HG03378 (cell line): ENCODE measurements around the gene IQSEC3.
"Not testable (repeated sequence)": the region's sequence is repeated elsewhere in the genome, so short reads cannot be mapped to it uniquely, and the experiment has no call there.

Source experiments
- ATAC-seq: cut with Tn5 transposase; IDR thresholded peaks from one replicate; pipeline ENCODE4 v1.9.1; 2021; ENCODE audit warnings: mild to moderate bottlenecking, moderate library complexity; ENCODE audit not compliant: unreplicated experiment

Gene IQSEC3

DNA sequence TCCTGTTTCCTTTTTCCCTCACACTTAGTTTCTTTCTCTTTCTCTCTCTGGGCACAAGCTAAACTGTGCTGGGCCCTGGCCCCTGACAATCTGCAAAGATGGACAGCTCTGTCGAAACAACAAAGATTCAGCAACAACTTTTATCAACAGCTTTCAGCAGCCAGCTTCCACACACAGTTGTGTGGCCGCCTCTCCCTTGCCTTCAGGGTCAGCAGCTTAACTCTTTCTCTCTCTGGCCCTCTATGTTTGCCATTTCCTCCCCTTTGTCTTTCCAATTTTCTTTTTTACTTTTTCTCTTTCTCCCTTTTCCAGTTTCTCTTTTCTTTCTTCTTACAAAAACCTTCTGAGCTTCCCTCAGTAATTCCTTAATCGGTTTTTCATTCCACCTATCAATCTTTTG is 43.3 kb downstream of the IQSEC3 start:
- ATAC-seq, result no peak

DNA sequence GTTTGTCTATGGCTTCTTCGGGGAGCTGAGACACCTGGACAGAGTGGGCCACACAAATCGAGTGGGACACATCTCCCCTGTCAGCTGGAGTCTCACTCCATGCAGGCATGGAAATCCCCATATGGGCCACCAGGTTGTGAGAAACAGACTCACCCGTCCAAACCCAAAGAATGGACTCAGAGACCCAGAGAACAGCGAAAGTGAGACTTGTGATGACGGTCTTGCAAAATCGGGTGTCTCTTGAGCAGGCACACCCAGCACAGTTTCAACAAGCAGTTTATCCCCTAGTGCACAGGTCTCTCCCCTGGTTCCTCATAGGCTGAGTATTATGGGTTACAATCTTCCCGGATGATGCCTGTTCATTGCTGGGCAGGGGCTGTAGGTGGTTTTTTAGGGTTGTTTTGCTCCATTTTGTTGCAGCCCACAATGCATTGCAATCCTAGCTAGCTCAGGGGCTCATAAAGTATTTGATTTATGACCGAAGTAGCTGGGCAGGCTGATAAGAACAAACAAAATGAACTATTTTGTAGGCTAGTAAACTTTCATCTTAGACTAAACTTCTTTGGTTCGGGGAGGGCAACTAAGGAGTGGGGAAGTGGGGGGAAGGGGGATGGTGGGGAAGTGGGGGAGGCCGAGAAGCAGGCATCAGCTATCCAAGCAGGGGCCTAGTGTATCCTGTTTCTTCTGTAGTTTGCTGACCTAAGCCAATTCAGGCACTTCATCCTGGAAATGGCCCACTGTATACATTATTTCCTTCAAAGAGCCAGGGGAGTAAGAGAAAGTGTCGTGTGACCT is 45.3 kb downstream of the IQSEC3 start:
- ATAC-seq, result no peak

DNA sequence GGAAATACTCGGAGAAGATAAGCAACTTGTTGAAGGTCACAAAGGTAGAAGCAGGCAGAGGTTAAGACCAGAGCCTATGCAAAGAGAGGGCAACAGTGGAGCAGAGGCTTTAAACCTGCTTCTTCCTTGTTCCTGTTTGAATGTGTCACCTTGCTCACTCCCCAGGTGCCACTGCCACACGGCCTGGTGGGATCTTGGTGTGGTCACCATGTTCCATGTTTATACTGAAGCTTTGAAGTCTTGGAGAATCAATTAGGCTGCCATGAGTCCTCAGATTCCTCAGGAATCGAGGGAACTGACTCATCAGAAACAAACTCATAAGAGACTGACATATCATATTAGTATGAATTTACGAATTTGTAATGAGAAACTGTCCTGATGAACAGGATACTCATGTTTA is 46.8 kb downstream of the IQSEC3 start:
- no peak for ATAC-seq

DNA sequence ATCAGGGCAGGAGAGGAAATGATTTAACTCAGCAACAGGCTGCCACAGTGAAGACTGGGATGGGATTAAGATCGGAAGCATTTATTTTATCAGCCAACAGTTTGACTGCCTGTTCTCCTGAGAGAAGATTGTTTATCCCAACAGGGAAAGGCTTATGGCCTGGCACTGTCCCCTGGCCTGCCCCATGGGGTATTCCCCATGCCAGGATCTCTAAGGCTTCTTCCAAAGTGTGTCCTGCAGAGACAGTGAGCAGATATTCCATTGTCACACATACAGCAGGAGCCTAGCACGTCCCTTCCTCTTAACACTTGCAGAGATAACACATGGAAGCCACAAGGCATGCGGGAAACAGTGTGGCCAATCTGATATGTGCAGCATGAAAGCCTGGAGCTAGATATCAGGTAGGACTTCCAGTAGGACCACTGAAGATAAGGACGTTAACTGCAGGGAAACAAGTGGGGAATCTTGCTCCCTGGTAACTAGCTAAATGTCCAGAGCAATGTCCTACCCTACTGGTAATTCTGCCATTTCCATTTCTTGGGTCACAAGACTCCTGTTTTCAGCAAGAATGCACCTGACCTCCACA is 48.2 kb downstream of the IQSEC3 start:
- ATAC-seq, result no peak

DNA sequence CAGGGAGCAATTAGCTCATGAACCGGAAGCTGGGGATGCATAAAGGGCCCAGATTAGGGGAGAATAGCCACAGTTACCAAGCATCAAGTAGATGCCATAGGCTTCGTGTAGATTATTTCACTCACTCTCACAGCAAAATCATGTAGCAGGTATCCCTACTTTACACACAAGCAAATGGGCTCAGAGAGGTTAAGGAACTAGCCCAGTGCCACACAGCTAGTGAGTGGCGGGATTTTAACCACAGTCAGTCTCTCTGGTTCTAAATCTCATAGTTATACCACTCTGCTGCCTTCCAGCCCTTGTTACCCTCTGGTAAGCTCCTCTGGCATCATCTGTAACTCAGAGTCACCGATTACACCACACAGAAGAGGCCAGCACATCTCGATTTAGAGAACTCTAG is 49.0 kb downstream of the IQSEC3 start:
- ATAC-seq, result no peak

DNA sequence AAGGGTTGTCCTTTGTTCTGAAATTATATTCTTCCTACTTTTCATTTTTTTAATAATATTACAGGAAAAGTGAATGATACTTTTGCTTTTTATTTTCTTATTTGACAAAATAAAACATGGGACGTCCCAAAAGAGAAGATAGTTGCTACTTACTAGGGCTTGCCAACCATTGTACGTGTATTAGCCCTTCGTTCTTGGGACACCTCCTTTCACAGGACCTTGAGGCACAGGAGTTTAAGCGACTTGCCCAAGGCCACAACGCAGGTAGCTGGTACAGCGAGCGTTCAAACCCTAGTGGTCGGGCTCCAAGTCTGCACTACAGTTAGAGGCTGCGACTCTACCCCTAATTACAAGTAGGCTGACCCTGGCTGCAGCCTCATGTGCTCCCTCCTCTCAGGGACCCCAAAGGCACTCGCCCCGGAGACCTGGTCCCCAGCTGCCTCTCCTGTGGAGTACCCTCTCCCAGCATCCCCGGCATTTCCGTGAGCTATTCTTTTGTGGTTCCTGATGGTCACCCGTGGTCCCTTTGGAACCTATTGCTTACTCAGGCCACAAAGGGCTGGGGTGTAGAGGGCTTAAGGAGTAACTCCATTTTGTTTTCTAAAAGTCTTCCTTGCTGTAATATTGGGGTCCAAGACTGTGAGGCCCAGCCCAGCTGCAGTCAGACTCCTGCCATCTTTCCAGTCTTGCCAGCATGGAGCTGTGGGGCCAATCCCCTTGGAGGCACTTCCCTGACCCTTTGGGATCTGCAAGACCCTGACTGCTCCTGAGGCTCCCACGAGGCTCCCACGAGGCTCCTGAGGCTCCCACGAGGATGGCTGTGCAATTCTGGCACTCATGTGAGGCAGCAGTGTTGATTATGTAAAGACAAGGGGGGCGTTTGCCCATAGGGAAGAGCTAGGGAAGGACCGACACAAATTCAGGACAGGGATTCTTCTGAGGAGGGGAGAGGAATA is 49.7 kb downstream of the IQSEC3 start:
- no peak for ATAC-seq

DNA sequence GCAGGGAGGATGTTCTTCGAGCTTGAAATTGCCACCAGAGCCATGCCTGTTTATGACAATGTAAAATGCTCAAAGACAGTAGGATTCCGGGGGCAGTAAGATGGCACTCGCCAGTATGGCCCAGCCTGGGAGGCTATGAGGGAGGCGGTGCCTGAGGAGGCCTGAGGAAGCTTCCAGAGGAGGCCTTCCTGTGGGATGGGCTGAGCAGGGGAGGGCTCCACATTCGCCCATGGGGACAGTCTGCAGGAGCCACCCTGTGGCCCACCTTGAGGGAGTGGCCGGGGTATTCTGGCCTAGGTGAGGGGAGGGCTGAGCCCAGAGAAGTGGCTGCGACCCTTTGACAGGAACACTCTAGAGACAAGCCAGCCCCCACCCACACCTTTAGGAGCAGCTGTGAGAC is 50.7 kb downstream of the IQSEC3 start:
- no peak for ATAC-seq

DNA sequence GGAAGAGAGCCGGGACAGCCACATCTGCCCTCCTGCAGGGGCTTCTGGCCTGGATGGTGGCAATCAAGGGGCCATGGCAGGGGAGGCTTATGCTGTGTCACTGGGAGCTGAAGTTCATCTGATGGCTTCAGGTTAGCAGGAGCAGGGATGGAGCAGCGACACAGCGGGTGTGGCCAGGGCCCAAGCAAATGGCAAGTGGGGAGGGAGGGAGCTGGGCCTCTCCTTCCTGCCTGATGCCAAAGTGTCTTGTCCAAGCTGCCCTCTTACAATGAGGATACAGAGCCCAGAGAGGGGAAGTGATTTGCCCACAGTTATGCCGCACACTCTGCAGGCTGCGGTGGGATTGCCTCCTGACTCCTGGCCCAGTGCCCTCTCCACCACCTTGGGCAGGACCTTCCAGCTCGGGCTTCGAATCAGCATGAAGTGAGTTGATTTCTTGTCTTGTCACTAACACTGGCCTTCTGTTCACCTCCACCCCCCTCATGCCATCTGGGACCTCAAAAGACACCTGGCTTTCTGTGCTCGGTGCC is 51.3 kb downstream of the IQSEC3 start:
- ATAC-seq, result no peak

DNA sequence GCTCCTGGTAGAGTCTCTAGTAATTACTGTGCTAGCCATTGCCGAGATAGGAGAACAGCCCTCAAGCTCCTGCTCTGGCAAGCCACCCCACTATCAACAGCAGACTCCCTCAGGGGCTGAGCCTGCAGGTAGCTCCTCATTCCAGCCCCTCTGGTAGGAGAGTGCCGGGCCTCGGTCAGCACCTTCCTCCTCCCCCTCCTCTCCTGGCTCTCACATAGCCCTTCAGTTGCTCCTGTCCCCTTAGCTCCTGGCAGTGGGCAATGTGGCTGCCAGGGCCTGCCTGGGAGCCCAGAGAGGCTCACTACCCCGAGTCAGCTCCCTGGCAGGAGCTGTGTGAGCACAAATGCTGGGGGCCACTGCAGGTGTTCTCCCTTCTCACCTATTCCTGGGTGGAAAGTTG is 52.0 kb downstream of the IQSEC3 start:
- no peak for ATAC-seq

DNA sequence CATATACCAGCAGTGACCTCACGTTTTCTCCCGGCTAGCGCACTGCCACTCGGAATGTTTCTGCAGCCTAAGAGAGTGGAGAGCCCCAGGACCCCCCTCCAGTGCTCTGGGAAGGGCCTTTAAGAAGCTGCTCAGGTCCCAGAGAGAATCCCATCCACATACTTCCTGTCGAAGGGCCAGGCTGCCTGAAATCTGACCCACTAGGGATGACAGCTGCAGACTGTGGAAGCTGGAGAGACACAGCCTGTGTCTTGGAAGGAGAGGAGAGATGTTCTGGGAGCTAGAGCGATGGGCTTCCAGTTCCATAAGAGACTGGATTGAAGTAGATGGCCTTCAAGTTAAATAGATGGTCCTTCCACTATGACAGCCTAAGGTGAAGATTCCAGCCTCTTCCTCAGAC is 54.4 kb downstream of the IQSEC3 start:
- ATAC-seq, result no peak

DNA sequence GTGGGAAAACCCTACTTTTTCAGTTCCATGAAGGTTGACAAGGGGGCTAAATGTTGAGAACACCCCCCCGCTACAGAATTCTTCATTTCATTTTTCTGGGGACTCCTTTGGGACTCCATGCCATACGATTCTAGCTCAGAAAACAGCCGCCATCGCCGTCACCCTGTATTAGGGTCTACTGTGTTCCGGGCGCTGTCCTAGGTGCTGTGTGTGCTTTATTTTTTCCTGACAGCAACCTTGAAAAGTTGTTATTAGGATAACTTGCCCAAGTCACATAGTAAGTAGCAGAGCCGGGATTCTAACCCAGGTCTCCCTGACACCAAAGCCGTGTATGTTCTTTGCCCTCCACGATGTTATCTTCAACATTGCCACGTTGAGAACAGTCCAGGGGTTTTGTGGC is 55.1 kb downstream of the IQSEC3 start:
- no peak for ATAC-seq

DNA sequence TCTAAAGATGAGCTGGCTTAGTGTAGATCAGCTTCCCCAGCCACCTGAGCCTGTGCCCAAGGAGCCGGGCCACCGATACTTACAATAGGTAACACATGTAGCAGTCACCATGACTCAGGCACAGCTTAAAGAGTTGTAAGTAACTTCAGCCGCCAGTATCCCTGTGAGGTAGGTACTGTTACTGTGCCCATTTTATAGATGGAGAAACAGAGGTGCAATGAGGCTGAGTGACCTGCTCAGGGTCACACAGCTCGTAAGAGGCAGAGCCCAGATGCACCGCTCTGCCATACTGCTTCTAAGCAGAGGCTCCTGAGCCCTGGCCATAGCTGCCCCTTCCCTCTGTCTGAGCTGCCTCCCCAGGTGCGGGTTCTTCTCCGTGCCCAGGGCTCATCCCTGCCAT is 58.5 kb downstream of the IQSEC3 start:
- ATAC-seq, result no peak

DNA sequence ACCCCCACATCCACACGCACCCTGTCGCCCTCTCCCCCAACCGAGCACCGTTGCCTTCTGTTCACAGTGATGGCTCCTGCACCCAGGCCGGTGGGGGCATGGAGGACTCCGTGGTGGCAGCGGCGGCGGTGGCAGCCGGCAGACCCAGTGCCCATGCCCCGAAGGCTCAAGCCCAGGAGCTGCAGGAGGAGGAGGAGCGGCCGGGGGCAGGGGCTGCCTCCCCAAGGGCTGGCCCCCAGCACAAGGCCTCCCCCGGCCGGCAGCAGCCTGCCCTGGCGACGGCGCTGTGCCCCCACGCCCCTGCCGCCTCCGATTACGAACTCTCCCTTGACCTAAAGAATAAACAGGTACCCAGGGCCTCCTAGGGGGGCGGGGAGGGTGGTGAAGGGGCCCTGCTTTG is 59.0 kb downstream of the IQSEC3 start:
- no peak for ATAC-seq

DNA sequence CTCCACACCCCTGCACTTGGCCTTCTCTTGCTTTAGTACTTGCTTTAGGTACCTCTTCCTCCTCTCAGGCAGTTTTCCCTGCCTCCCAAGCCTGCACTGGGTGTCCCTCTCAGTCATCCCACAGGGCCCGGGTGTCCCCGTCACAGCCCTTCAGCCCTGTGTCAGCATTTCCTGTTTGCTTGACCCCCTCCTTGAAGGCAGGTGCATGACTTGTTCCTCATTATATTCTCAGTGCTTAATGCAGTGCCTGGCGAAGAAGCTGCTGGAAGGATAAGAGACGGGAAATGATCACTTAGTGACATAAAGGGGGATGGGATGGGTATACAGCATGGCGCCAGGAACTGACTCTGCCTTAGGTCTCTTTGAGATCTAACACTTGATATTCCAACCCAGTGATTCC is 61.5 kb downstream of the IQSEC3 start:
- no peak for ATAC-seq

DNA sequence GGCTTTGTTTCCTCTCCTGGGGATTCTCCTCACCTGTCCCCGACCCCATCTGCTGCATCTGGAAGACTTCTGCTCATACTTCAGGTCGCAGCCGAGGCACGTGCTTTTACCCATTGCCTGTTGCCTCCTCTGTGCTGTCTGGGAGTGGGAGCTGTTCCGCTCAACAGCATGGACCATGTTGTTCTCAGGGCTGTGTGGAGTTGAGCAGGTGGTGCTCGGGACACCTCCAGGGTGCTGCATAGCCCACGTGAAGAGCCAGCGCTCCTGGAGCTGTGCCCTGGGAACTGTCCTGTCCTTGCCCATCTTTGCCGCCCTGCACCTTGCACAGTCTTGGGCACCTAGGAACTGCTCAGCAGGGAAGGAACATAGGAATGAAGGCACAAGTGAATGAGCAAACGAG is 62.4 kb downstream of the IQSEC3 start:
- no peak for ATAC-seq

DNA sequence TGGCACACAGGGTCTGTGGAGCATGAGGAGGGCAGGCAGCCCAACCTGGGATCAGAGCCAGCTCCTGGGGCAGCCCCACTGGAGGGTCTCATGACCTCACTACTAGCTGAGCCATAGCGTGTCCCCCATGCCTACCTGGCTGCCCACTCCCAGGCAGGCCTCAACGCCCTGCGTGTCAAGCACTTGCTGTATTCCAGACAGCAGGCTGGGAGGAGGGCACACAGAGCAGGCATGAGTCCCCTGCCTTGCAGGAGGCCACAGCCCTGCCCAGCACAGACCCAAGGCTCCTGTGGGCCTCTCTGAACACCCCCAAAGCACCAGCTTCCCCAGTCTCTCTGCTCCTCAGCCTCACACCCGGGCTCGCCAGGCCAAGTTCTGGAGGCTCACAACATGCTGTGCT is 64.0 kb downstream of the IQSEC3 start:
- ATAC-seq, result no peak

DNA sequence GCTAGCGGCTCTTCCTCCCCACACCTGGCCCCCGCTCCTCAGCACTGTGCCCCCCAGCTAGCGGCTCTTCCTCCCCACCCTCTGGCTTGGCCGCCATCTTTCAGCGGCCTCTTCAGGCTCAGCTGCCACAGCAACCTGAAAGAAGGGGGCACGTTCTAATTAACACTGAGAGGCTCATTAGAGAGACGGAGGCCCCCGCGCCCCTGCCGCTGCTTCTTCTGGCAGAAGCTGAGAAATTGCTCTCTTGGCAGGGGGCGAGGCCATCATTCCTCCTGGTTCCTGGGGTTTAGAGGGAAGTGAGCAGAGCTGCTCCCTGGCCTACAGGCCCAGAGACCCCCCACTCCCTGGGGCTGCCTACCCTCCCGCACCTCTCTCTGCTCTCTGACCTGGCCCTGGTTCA is 64.4 kb downstream of the IQSEC3 start:
- no peak for ATAC-seq

DNA sequence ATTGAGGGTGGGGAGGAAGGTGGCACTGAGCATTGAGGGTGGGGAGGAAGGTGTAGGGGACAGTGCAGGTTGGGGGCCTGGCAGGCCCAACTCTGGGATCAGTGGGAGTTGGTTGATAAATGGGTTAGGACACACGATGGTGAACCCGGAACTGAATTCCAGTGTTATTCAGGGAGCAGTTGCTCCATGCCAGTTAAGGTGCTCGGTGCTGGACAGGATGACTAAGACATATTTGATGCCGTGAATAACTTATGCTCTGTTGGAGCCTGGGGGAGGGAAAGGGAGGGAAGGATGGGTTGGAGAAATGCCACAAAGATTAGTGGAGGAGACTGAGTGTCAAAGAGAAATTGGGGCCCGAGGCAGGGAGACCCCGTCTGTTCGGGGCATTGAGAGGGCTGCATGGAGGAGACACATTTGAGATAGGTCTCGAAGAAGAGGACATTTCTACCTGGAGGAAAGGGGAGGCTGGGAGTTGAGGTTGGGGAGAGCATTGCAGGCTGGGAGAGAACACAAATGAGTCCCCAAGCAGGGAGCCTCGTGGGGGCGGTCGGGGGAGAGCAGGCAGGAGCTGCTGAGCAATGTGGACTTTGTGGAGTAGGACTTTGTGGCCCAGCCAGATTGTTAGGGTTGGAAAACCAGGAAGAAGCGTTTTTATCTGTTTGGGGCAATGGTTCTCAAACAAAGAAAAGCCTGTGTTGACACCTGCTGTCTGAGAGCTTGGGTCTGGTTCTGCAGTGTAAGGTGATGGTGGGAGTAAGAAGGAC is 65.3 kb downstream of the IQSEC3 start:
- ATAC-seq, result no peak

DNA sequence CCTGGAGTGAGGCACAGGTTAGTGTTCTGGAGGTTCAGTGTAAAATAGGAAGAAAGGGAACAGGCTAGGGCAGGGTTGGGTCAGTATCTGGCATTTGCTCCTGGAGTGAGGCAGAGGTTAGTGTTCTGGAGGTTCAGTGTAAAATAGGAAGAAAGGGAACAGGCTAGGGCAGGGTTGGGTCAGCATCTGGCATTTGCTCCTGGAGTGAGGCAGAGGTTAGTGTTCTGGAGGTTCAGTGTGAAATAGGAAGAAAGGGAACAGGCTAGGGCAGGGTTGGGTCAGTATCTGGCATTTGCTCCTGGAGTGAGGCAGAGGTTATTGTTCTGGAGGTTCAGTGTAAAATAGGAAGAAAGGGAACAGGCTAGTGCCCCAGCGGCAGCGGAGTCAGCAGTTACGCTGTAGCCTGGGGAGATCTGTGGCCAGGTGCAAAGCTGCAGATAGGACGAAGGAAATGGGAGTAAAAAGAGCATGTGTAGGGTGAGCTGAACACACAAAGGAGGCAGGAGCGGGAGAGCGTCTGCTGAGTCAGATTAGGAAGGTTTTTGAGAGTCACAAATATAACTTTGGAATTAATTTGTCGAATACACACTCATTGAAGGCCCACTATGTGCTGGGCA is 67.2 kb downstream of the IQSEC3 start:
- ATAC-seq, result not testable (repeated sequence)

DNA sequence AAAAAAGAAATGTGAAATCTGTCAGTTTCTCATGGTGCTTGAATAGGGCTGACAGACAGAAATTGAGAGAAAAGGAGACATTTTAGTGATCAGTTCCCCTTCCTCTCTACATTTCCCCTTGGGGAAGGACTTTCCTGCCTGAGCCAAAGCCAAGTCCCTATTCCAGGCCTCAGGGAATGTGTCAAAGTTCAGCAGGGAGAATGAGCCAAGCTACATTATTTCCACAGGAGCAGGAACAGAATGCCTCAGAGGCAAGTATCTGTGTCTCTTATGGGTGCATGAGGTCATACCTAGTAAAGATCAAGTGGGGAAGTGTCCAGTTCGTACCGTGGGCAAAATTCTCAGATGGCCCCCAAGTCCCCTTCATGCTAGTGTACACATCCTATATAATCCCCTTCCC is 68.6 kb downstream of the IQSEC3 start:
- no peak for ATAC-seq
